Neutrophil (primary cell): Measurements from ENCODE around the gene LRP8.

Source experiments
- H3K27ac ChIP-seq: fragments of 200-600 bp; sonication (generic); 2 replicates; pipeline ENCODE4 v1.5.1; 2016; ENCODE audit warnings: mild to moderate bottlenecking, moderate library complexity
- H3K27me3 ChIP-seq: fragments of 200-600 bp; sonication (generic); 2 replicates; pipeline ENCODE4 v1.6.0; 2016; ENCODE audit warnings: mild to moderate bottlenecking
- H3K36me3 ChIP-seq: fragments of 200-600 bp; sonication (generic); 2 replicates; pipeline ENCODE4 v1.5.1; 2017
- H3K4me1 ChIP-seq, 2 experiments: fragments of 200-600 bp in 1 of 2; sonication (generic) in 1 of 2; 1 replicate in 1 of 2; 2 replicates in 1 of 2; pipeline versions ENCODE4 v1.5.1 to v1.6.1; 2013 to 2016; ENCODE audit warnings: low read depth in 1 of 2, low read length in 1 of 2, mild to moderate bottlenecking in 1 of 2, moderate library complexity in 1 of 2; ENCODE audit not compliant: control insufficient read depth in 1 of 2, insufficient read depth in 1 of 2
- H3K4me3 ChIP-seq, 2 experiments: fragments of 200-600 bp in 1 of 2; sonication (generic) in 1 of 2; 1 replicate in 1 of 2; 2 replicates in 1 of 2; pipeline ENCODE4 v1.5.1; 2013 to 2016; ENCODE audit warnings: low read depth in 1 of 2, low read length in 1 of 2, mild to moderate bottlenecking in 1 of 2, moderate library complexity in 1 of 2
- H3K9me3 ChIP-seq: fragments of 200-600 bp; sonication (generic); 2 replicates; pipeline ENCODE4 v1.5.1; 2016
- TF ChIP-seq, protein P1 (sequence below): fragments of 200-600 bp; sonication (generic); IDR thresholded peaks from 2 replicates; pipeline ENCODE4 v1.5.1; 2016; ENCODE audit warnings: antibody characterized with exemption

LRP8 gene

GRCh38 chr1:53296117-53296749 is 31.6 kb downstream of the LRP8 start:
- Histone ChIP-seq H3K4me1 (no peaks in the 10 kb centered on the region), H3K27ac (no peak overlapping the region), H3K27me3 (no peaks in the 10 kb centered on the region), H3K4me3 (no peak overlapping the region), H3K9me3 (no peaks in the 10 kb centered on the region), H3K36me3 (no peaks in the 10 kb centered on the region)
- TF ChIP-seq, protein P1, sequence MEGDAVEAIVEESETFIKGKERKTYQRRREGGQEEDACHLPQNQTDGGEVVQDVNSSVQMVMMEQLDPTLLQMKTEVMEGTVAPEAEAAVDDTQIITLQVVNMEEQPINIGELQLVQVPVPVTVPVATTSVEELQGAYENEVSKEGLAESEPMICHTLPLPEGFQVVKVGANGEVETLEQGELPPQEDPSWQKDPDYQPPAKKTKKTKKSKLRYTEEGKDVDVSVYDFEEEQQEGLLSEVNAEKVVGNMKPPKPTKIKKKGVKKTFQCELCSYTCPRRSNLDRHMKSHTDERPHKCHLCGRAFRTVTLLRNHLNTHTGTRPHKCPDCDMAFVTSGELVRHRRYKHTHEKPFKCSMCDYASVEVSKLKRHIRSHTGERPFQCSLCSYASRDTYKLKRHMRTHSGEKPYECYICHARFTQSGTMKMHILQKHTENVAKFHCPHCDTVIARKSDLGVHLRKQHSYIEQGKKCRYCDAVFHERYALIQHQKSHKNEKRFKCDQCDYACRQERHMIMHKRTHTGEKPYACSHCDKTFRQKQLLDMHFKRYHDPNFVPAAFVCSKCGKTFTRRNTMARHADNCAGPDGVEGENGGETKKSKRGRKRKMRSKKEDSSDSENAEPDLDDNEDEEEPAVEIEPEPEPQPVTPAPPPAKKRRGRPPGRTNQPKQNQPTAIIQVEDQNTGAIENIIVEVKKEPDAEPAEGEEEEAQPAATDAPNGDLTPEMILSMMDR: no peak

DNA sequence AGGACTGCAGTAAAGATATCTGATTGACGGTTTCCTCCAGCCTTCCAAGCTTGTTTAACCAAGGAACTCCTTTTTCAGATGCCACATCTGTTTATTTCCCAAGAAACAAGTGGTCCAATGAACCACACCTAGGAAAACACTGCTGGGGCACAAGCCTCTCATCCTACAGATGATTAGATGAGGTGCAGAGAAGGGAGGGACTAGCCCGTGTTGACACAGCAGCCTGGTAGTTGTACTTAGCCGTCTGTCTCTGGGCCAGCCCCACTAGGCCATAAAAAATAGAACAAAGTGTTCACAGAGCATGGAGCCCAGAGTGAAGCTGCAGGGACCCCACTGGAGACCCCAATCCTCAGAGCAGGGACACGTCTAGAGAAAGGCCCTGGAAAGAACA is 32.1 kb downstream of the LRP8 start:
- Histone ChIP-seq H3K4me3 (no peak overlapping the region), H3K9me3 (no peaks in the 10 kb centered on the region), H3K4me1 (no peaks in the 10 kb centered on the region), H3K36me3 (no peaks in the 10 kb centered on the region), H3K27ac (no peak overlapping the region), H3K27me3 (no peaks in the 10 kb centered on the region)
- TF ChIP-seq, protein P1: no peak

- no peak overlapping the region for H3K4me3 ChIP-seq
- TF ChIP-seq, protein P1: no peak
- H3K27me3 ChIP-seq: no peaks in the 10 kb centered on the region
- H3K27ac ChIP-seq: no peak overlapping the region
- no peaks in the 10 kb centered on the region for H3K4me1 ChIP-seq
- H3K9me3 ChIP-seq: no peaks in the 10 kb centered on the region
- H3K36me3 ChIP-seq: no peaks in the 10 kb centered on the region
Observed at GRCh38 chr1:53295295-53295694, 32.6 kb downstream of the LRP8 start.

DNA sequence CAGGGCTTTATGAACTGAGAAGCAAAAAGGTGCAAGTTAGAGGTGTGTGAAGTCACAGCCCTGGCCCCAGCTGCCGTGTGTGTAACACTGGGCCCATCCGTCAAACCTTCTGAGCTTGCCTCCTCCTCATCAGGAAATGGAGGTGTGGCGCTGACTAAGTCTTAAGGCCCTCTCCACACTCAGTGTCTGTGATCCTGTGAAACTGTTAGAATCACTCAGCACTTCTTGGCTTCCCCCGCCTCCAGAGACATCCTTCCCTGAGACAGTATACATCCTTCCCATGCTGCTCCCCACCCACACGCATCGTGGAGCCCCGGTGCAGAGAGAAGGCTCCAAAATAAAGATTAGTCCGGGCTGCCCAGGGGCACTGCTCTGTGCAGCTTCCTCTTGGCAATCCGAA is 33.3 kb downstream of the LRP8 start:
- Histone ChIP-seq H3K27me3 (no peaks in the 10 kb centered on the region), H3K4me3 (no peak overlapping the region), H3K36me3 (no peaks in the 10 kb centered on the region), H3K9me3 (no peaks in the 10 kb centered on the region), H3K27ac (no peak overlapping the region), H3K4me1 (no peaks in the 10 kb centered on the region)
- TF ChIP-seq, protein P1: no peak

DNA sequence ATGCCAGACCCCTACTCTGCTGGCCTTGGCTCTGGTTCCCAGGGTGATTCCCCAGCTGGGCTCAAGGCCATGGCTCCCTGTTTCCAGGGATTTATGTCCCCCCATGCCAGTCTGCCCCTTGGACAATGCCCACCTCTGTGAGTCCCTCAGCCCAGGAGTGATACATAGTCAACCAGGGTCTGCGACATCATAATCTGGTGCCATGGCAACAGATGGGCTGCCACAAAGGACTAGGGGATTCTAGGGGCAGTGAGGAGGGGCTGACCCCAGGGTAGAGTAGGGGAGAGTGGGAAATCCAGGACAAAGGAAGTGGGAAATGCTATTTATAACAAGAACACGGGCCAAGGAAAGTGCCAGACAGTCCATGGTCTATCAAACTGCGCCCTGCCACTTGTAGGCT is 33.8 kb downstream of the LRP8 start:
- TF ChIP-seq, protein P1: no peak
- Histone ChIP-seq H3K9me3 (no peaks in the 10 kb centered on the region), H3K27ac (no peak overlapping the region), H3K4me1 (no peaks in the 10 kb centered on the region), H3K4me3 (no peak overlapping the region), H3K27me3 (no peaks in the 10 kb centered on the region), H3K36me3 (no peaks in the 10 kb centered on the region)

GRCh38 chr1:53293123-53293522 is 34.7 kb downstream of the LRP8 start:
- no peaks in the 10 kb centered on the region for H3K27me3 ChIP-seq
- no peaks in the 10 kb centered on the region for H3K4me1 ChIP-seq
- no peak overlapping the region for H3K4me3 ChIP-seq
- TF ChIP-seq, protein P1: no peak
- no peaks in the 10 kb centered on the region for H3K36me3 ChIP-seq
- no peak overlapping the region for H3K27ac ChIP-seq
- H3K9me3 ChIP-seq: no peaks in the 10 kb centered on the region
